ENCODE measurements around the gene DDX31. TPM values are rescaled to one million over a fixed set of nuclear protein-coding genes. Genes with fewer than 3 reads are reported as not detected.

DDX31 gene
- total RNA-seq, 1 donor from 2014 or later, result 17.4 TPM

DNA sequence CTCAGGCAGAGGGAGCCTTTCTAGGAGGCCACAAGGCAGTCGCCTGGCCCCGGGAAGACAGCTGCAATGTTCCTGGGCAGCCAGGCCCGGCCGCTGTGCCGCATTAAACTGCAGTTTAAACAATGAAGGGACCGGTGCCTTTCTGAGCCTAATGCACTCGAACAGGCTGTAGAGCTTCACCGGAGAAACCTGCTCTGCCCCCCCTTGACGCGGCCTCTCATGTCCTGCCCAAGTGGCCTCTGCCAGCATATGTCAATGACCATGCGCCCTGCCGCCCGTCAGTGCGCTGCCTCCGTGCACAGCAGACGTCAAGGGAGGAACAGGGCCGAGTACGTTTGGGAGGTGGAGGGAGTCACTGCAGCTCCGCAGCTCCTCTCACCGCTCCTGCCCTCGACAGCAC lies 125.8 kb downstream of the DDX31 start:
- H3K36me3 ChIP-seq, result no peaks in the 10 kb centered on the region
- no peak for DNase-seq
- TF ChIP-seq, protein P1, sequence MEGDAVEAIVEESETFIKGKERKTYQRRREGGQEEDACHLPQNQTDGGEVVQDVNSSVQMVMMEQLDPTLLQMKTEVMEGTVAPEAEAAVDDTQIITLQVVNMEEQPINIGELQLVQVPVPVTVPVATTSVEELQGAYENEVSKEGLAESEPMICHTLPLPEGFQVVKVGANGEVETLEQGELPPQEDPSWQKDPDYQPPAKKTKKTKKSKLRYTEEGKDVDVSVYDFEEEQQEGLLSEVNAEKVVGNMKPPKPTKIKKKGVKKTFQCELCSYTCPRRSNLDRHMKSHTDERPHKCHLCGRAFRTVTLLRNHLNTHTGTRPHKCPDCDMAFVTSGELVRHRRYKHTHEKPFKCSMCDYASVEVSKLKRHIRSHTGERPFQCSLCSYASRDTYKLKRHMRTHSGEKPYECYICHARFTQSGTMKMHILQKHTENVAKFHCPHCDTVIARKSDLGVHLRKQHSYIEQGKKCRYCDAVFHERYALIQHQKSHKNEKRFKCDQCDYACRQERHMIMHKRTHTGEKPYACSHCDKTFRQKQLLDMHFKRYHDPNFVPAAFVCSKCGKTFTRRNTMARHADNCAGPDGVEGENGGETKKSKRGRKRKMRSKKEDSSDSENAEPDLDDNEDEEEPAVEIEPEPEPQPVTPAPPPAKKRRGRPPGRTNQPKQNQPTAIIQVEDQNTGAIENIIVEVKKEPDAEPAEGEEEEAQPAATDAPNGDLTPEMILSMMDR (IDR thresholded peaks at IDR 0.05), result no peak
- H3K27ac ChIP-seq, result no peak overlapping the region
- intact Hi-C loops (cut with DNase I), result no loop called here
- peaks cover 13% of the 10 kb centered on the region for H3K27me3 ChIP-seq
- no peak overlapping the region for H3K4me3 ChIP-seq
- no peaks in the 10 kb centered on the region for H3K9me3 ChIP-seq
- peak; percentile 42 for ATAC-seq
- no peaks in the 10 kb centered on the region for H3K4me1 ChIP-seq

DNA sequence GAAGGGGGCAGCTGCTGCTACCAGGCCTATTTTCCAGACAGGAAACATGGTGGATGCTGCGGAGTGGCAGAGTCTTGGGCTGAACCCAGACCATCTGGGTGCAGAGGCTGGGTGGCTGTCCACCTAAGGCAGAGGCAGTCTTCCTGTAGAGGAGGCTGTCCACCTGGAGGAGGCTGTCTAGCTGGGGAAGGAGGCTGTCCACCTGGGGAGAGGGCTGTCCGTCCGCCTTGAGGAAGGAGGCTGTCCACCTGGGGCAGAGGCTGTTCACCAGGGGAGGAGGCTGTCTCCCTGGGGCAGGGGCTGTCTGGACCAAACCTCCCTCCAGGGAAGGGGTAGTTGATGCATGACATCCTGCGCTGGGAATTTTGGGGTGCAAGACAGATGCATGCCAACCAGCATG lies 126.5 kb downstream of the DDX31 start:
- Histone ChIP-seq H3K27ac (no peak overlapping the region), H3K9me3 (no peaks in the 10 kb centered on the region), H3K36me3 (no peaks in the 10 kb centered on the region), H3K4me1 (no peaks in the 10 kb centered on the region), H3K27me3 (peaks cover 13% of the 10 kb centered on the region), H3K4me3 (no peak overlapping the region)
- ATAC-seq (no peak), DNase-seq (no peak)
- intact Hi-C loops (cut with DNase I), result no loop called here
- TF ChIP-seq, protein P1 (IDR thresholded peaks at IDR 0.05), result no peak

Other genes with a start within 250 kb of the DDX31 start
- not detected for gene BARHL1, start 87.4 kb downstream of the DDX31 start, total RNA-seq
- 12.9 TPM for gene GTF3C4, start 481 bp upstream of the DDX31 start, total RNA-seq
- gene AK8, start 208.3 kb upstream of the DDX31 start, total RNA-seq, result 0.55 TPM
- gene SPACA9, start 208.9 kb upstream of the DDX31 start, total RNA-seq, result 3.3 TPM